Endothelial cell of umbilical vein (primary cell): ENCODE measurements around the gene ZC3H18. TPM values are rescaled to one million over a fixed set of nuclear protein-coding genes. Genes with fewer than 3 reads are reported as not detected.

Experiments
- BruUV-seq: library from RNA; stranded (reverse); fragments of 400-500 nt; replicated peaks from 2 replicates; lab custom pipeline; 2021; lab: Mats Ljungman, UMichigan
- CTCF ChIA-PET: fragments of 300-600, 350-600 bp; sonication (Branson Sonifier 250); formaldehyde crosslinking; loops from one replicate; lab custom pipeline; 2021; ENCODE audit warnings: antibody characterized with exemption, inconsistent platforms; lab: Charles Lee
- POLR2A ChIA-PET: fragments of 300-600, 350-600 bp; sonication (Branson Sonifier 250); formaldehyde crosslinking; loops from one replicate; lab custom pipeline; 2021; ENCODE audit warnings: antibody characterized with exemption, inconsistent platforms; lab: Charles Lee
- DNase-seq: peaks from one replicate; pipeline ENCODE4 v3.0.0-alpha.2; 2011; ENCODE audit warnings: low read depth, low spot score
- FAIRE-seq: peaks from 2 replicates; lab custom pipeline; 2011; peaks lifted over from hg19 to GRCh38; lab: Jason Lieb, UNC
- H2AFZ ChIP-seq: 2 replicates; pipeline ENCODE4 v1.6.0; 2012; ENCODE audit warnings: low read depth, low read length, control low read depth, inconsistent platforms
- H3K27ac ChIP-seq: 2 replicates; pipeline ENCODE4 v1.5.1; 2011; ENCODE audit warnings: low read depth, mild to moderate bottlenecking, control low read depth, low read length, moderate library complexity; ENCODE audit not compliant: insufficient read depth
- H3K27me3 ChIP-seq, 2 experiments: 2 replicates each; pipeline versions ENCODE4 v1.6.0 to v1.6.1; 2011; ENCODE audit warnings: low read length in 2 of 2, mixed read lengths in 1 of 2; ENCODE audit not compliant: control insufficient read depth in 2 of 2, insufficient read depth in 2 of 2
- H3K36me3 ChIP-seq, 2 experiments: 2 replicates in 1 of 2; 3 replicates in 1 of 2; pipeline ENCODE4 v1.5.1; 2011; ENCODE audit warnings: low read length in 2 of 2, mild to moderate bottlenecking in 1 of 2, moderate library complexity in 1 of 2; ENCODE audit not compliant: control insufficient read depth in 2 of 2, insufficient read depth in 2 of 2; ENCODE audit errors: extremely low read depth in 1 of 2
- H3K4me1 ChIP-seq: 3 replicates; pipeline ENCODE4 v1.5.1; 2011; ENCODE audit warnings: mild to moderate bottlenecking, low read length; ENCODE audit not compliant: control insufficient read depth, insufficient read depth; ENCODE audit errors: extremely low read depth
- H3K4me2 ChIP-seq: 2 replicates; pipeline ENCODE4 v1.6.1; 2011; ENCODE audit warnings: low read length, control low read depth, mixed read lengths; ENCODE audit not compliant: insufficient read depth
- H3K4me3 ChIP-seq, 3 experiments: fragments of 200-600 bp in 1 of 3; sonication (generic), shearing (Covaris generic) in 1 of 3; replicated peaks in 1 of 3; 2 replicates each; pipeline ENCODE4 v1.5.1; 2011 to 2016; ENCODE audit warnings: control low read depth in 3 of 3, low read length in 3 of 3, mild to moderate bottlenecking in 2 of 3, inconsistent platforms in 1 of 3, low read depth in 1 of 3, moderate library complexity in 1 of 3; ENCODE audit not compliant: insufficient read depth in 1 of 3
- H3K79me2 ChIP-seq: 2 replicates; pipeline ENCODE4 v1.6.0; 2012; ENCODE audit warnings: low read length, inconsistent platforms; ENCODE audit not compliant: control insufficient read depth, insufficient read depth
- H3K9ac ChIP-seq: replicated peaks from 2 replicates; pipeline ENCODE3; 2011; ENCODE audit warnings: low read length, control low read depth; ENCODE audit not compliant: insufficient read depth; ENCODE audit errors: extremely low read depth
- H3K9me1 ChIP-seq: replicated peaks from 3 replicates; pipeline ENCODE4 v1.6.0; 2011; ENCODE audit warnings: mild to moderate bottlenecking, low read length; ENCODE audit not compliant: control insufficient read depth, insufficient read depth; ENCODE audit errors: extremely low read depth
- H3K9me3 ChIP-seq: replicated peaks from 2 replicates; pipeline ENCODE4 v1.5.1; 2012; ENCODE audit warnings: low read length, inconsistent platforms; ENCODE audit not compliant: control insufficient read depth, insufficient read depth
- H4K20me1 ChIP-seq: replicated peaks from 2 replicates; pipeline ENCODE3; 2011; ENCODE audit warnings: mild to moderate bottlenecking, low read length; ENCODE audit not compliant: control insufficient read depth, insufficient read depth; ENCODE audit errors: extremely low read depth
- CTCF ChIP-seq, 2 donors: IDR thresholded peaks; 1 replicate in 1 of 2; 2 replicates in 1 of 2; pipeline ENCODE4 v1.5.1; 2011; ENCODE audit warnings: low read length in 2 of 2, mild to moderate bottlenecking in 2 of 2, moderate library complexity in 2 of 2, control low read depth in 1 of 2, inconsistent platforms in 1 of 2, low read depth in 1 of 2; ENCODE audit not compliant: insufficient read depth in 1 of 2; ENCODE audit errors: extremely low read depth in 1 of 2
- EZH2 ChIP-seq: IDR thresholded peaks from 2 replicates; pipeline ENCODE4 v1.6.1; 2012; ENCODE audit warnings: borderline replicate concordance, low read depth, mild to moderate bottlenecking, moderate library complexity, low read length, inconsistent platforms; ENCODE audit not compliant: severe bottlenecking
- FOS ChIP-seq: IDR thresholded peaks from 2 replicates; pipeline ENCODE4 v1.6.1; 2011; ENCODE audit warnings: mild to moderate bottlenecking, low read length, moderate library complexity, borderline replicate concordance; ENCODE audit not compliant: insufficient read depth
- GATA2 ChIP-seq: IDR thresholded peaks from 2 replicates; pipeline ENCODE4 v1.7.0; 2011; ENCODE audit warnings: low read depth, mild to moderate bottlenecking, moderate library complexity, mixed read lengths, low read length; ENCODE audit not compliant: insufficient read length, insufficient read depth
- JUN ChIP-seq: IDR thresholded peaks from 2 replicates; pipeline ENCODE4 v1.6.1; 2011; ENCODE audit warnings: borderline replicate concordance, low read depth; ENCODE audit not compliant: insufficient read length, insufficient read depth
- MYC ChIP-seq: IDR thresholded peaks from one replicate; pipeline ENCODE4 v1.6.1; 2011; ENCODE audit warnings: mild to moderate bottlenecking, low read depth, low read length
- POLR2A ChIP-seq: IDR thresholded peaks from 2 replicates; pipeline ENCODE4 v1.6.1; 2012; ENCODE audit warnings: low read depth, mild to moderate bottlenecking, control low read depth, low read length
- POLR2AphosphoS5 ChIP-seq: IDR thresholded peaks from 2 replicates; pipeline ENCODE4 v1.6.1; 2012; ENCODE audit warnings: low read depth, mild to moderate bottlenecking, control low read depth, low read length, moderate library complexity; ENCODE audit not compliant: insufficient read depth
- dilution Hi-C: fragments of 300-500 bp; cut with MboI; formaldehyde crosslinking; loops from one replicate; pipeline ENCODE4 v1.15.0; 2019; ENCODE audit warnings: low sequenced_read_pairs; ENCODE audit not compliant: extremely low pct_ligation_motif_present
- intact Hi-C: fragments of 100-400 bp; cut with micrococcal nuclease; formaldehyde crosslinking; loops from one replicate; pipeline ENCODE4 v1.10.0; 2022
- polyA plus RNA-seq, 4 experiments: library from polyadenylated mRNA; depleted of rRNA in 3 of 4; stranded (reverse) in 3 of 4; unstranded in 1 of 4; fragments of >200 nt; gene quantifications; 2 replicates each; pipeline versions ENCODE4 v1.2.1 to v1.2.3, GENCODE V29; 2011 to 2012; ENCODE audit warnings: missing spikeins in 1 of 4
- total RNA-seq: library from RNA; stranded (reverse); gene quantifications from 2 replicates; pipeline ENCODE4 v1.2.3, GENCODE V29; 2021
- TF ChIP-seq, protein P1 (sequence below): IDR thresholded peaks from 2 replicates; pipeline ENCODE4 v1.6.1; 2011; ENCODE audit not compliant: insufficient read depth, insufficient read length

Gene ZC3H18
- total and polyA plus RNA-seq, 2 donors (not counting 3 experiments of a cell fraction or from before 2014, with no cell fraction given) = 12.1 to 52.8 TPM

GRCh38 chr16:88600539-88600896 lies 30.3 kb downstream of the ZC3H18 start:
- Histone ChIP-seq H3K9me3 (no peaks in the 10 kb centered on the region), H4K20me1 (no peaks in the 10 kb centered on the region), H3K4me1 (no peaks in the 10 kb centered on the region), H2AFZ (no peak overlapping the region), H3K4me3 (no peak overlapping the region), H3K36me3 (peaks cover 4 to 43% of the 10 kb centered on the region in 2 experiments), H3K79me2 (no peaks in the 10 kb centered on the region), H3K9me1 (no peaks in the 10 kb centered on the region), H3K9ac (no peak overlapping the region), H3K27me3 (no peaks in the 10 kb centered on the region), H3K27ac (no peak overlapping the region), H3K4me2 (no peak overlapping the region)
- TF ChIP-seq, protein P1, sequence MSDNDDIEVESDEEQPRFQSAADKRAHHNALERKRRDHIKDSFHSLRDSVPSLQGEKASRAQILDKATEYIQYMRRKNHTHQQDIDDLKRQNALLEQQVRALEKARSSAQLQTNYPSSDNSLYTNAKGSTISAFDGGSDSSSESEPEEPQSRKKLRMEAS = no peak
- TF ChIP-seq CTCF (IDR thresholded peaks at IDR 0.05; ENCODE audit: extremely low read depth in 1 of 2, insufficient read depth in 1 of 2, low read depth in 1 of 2, low read length in 2 of 2) (no peak), GATA2 (no peak), POLR2AphosphoS5 (no peak), JUN (no peak), POLR2A (no peak), FOS (no peak), MYC (no peak), EZH2 (no peak)
- FAIRE-seq = no peak
- dilution Hi-C loops (no loop called here), intact Hi-C loops (no loop called here)
- ChIA-PET CTCF (no interaction called here), POLR2A (no interaction called here)
- DNase-seq = no peak
- no TSS peak for BruUV-seq
